ENCODE results near the gene PTRH1. TPM values are rescaled to one million over a fixed set of nuclear protein-coding genes. Genes with fewer than 3 reads are reported as not detected.

The PTRH1 gene
- total and polyA plus RNA-seq, 8 donors: 2.9 to 50.4 (median 16.9) TPM

- intact Hi-C loops (cut with DNase I; ENCODE audit: low total_unique reads): no loop called here
These were observed 4.2 kb downstream of the PTRH1 start for GRCh38 chr9:127711226-127711701.

DNA sequence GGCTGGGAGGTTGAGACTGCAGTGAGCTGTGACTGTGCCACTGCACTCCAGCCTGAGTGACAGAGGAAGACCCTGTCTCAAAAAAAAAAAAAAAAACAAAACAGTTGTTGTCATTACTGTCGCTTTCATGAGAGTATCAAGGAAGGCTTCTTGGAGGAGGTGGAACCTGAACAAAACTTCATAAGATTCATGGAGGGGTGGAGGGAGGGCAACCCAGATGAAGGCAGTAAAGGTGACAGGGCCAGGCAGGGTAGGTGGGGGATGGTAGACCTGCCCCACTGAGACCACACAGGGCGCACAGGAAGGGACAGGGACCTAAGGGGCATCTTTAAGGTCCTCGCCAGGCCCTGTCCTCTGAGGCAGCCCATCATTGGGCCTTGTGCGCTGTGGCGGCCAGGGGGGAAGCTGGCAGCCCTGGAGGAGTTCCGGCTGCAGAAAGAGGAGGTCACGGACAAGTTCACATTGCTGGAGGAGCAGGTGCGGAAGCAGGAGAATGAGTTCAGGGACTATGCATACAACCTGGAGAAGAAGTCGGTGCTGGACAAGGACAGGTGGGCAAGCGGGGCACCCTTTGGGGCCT lies 5.2 kb downstream of the PTRH1 start:
- peaks cover 0 to 2% (median 0%) of the 10 kb centered on the region in 3 donors for H3K27me3 ChIP-seq
- H3K36me3 ChIP-seq: no peaks in the 10 kb centered on the region

More at GRCh38 chr9:127711226-127711701, 4.2 kb downstream of the PTRH1 start:
- Histone ChIP-seq H3K9me3 (no peaks in the 10 kb centered on the region), H3K36me3 (no peaks in the 10 kb centered on the region), H3K4me3 (no peak overlapping the region), H3K27me3 (no peaks in the 10 kb centered on the region), H3K27ac (no peak overlapping the region), H3K4me1 (peaks cover 14 to 23% (median 19%) of the 10 kb centered on the region in 4 donors)
- no peak for DNase-seq
- TF ChIP-seq, protein P1, sequence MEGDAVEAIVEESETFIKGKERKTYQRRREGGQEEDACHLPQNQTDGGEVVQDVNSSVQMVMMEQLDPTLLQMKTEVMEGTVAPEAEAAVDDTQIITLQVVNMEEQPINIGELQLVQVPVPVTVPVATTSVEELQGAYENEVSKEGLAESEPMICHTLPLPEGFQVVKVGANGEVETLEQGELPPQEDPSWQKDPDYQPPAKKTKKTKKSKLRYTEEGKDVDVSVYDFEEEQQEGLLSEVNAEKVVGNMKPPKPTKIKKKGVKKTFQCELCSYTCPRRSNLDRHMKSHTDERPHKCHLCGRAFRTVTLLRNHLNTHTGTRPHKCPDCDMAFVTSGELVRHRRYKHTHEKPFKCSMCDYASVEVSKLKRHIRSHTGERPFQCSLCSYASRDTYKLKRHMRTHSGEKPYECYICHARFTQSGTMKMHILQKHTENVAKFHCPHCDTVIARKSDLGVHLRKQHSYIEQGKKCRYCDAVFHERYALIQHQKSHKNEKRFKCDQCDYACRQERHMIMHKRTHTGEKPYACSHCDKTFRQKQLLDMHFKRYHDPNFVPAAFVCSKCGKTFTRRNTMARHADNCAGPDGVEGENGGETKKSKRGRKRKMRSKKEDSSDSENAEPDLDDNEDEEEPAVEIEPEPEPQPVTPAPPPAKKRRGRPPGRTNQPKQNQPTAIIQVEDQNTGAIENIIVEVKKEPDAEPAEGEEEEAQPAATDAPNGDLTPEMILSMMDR (IDR thresholded peaks at IDR 0.05): no peak
- no peak for TF ChIP-seq POLR2AphosphoS5 (IDR thresholded peaks at IDR 0.05)
- no peak for TF ChIP-seq EP300 (IDR thresholded peaks at IDR 0.05)
- no peak for TF ChIP-seq POLR2A (IDR thresholded peaks at IDR 0.05)
- 64 to 74% (median 70%) methylated on average over 8 to 9 of the region's 9 CpGs for WGBS, 5 donors

DNA sequence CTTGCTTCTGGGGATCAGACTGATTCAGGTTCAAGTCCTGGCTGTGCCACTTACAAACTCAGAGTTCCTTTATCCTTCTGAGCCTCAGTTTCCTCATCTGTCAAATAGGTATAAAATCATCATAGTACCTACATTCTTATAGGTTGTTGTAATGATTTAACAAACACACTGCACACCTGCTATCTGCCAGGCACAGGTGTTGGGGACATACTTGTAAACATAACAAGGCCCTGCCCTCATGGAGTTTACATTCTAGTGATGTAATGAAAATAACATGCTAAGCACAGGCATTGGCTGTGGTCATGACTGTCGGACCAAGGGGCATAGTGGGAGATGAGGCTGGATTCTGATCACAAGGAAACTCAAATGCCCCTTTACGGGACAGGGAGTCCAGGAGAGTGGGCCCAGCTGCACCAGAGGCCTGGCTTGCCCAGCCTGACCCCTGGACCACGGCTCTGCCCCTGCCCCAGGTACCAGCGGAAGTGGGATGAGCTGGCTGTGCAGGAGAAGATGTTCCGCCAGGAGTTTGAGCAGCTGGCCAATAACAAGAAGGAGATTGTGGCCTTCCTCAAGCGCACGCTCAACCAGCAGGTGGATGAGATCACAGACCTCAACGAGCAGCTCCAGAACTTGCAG lies 6.4 kb downstream of the PTRH1 start:
- TF ChIP-seq, protein P1 (IDR thresholded peaks at IDR 0.05): no peak
- no peak for TF ChIP-seq POLR2AphosphoS5 (IDR thresholded peaks at IDR 0.05)
- no peak for TF ChIP-seq EP300 (IDR thresholded peaks at IDR 0.05)
- TF ChIP-seq POLR2A (IDR thresholded peaks at IDR 0.05): no peak
- Histone ChIP-seq H3K27ac (no peak overlapping the region), H3K36me3 (no peaks in the 10 kb centered on the region), H3K4me1 (peaks cover 1 to 8% (median 3%) of the 10 kb centered on the region in 4 donors), H3K4me3 (no peak overlapping the region), H3K27me3 (peaks cover 0 to 5% (median 0%) of the 10 kb centered on the region in 3 donors), H3K9me3 (no peaks in the 10 kb centered on the region)
- DNase-seq: no peak
- WGBS, 5 donors: 89 to 97% (median 93%) methylated on average over 8 of the region's 8 CpGs
- intact Hi-C loops (cut with DNase I; ENCODE audit: low total_unique reads): no loop called here

More for the DNA sequence above, 5.2 kb downstream of the PTRH1 start:
- 90 to 95% (median 93%) methylated on average over 10 of the region's 10 CpGs for WGBS, 5 donors
- H3K4me3 ChIP-seq: no peak overlapping the region
- H3K9me3 ChIP-seq: no peaks in the 10 kb centered on the region
- intact Hi-C loops (cut with DNase I; ENCODE audit: low total_unique reads): no loop called here
- TF ChIP-seq POLR2A (IDR thresholded peaks at IDR 0.05): no peak
- TF ChIP-seq, protein P1 (IDR thresholded peaks at IDR 0.05): no peak
- no peak for TF ChIP-seq EP300 (IDR thresholded peaks at IDR 0.05)
- TF ChIP-seq POLR2AphosphoS5 (IDR thresholded peaks at IDR 0.05): no peak
- H3K27ac ChIP-seq: no peak overlapping the region
- peaks cover 11 to 19% (median 13%) of the 10 kb centered on the region in 4 donors for H3K4me1 ChIP-seq
- DNase-seq: no peak

DNA sequence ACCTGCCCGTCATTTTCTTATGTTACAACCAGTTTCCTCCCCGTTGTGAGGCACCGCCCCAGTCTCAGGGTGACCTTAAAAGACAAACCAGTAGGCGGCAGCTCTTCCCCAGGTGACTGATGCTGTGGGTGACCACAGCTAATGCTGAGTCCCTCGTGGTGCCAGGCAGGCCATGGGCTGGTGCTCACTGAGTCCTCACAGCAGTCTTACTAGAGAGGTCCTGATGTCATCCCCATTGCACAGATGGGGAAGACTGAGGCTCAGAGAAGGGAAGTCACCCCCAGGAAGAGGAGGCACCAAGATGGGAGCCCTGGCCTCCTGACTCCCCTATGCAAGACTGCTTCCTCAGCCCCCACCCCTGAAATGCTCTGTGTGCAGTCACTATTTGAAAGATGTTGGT lies 7.7 kb downstream of the PTRH1 start:
- Histone ChIP-seq H3K9me3 (no peaks in the 10 kb centered on the region), H3K4me1 (peaks cover 0 to 4% (median 0%) of the 10 kb centered on the region in 4 donors), H3K4me3 (no peak overlapping the region), H3K36me3 (no peaks in the 10 kb centered on the region), H3K27ac (no peak overlapping the region), H3K27me3 (peaks cover 0 to 5% (median 0%) of the 10 kb centered on the region in 3 donors)
- TF ChIP-seq POLR2AphosphoS5 (IDR thresholded peaks at IDR 0.05): no peak
- TF ChIP-seq, protein P1 (IDR thresholded peaks at IDR 0.05): no peak
- TF ChIP-seq POLR2A (IDR thresholded peaks at IDR 0.05): no peak
- TF ChIP-seq EP300 (IDR thresholded peaks at IDR 0.05): no peak
- WGBS, 5 donors: 38 to 43% (median 39%) methylated on average over 5 of the region's 5 CpGs
- intact Hi-C loops (cut with DNase I; ENCODE audit: low total_unique reads): no loop called here
- no peak for DNase-seq

Measured in stomach (tissue), 9 donors.